CD14-positive monocyte (primary cell): ENCODE data around the gene MED15. TPM values are rescaled to one million over a fixed set of nuclear protein-coding genes. Genes with fewer than 3 reads are reported as not detected.
A peak's percentile ranks its signal among the peaks of the same experiment; 100 is the strongest.

Experiments used
- DNase-seq, 3 donors: peaks; one replicate each; pipeline ENCODE4 v3.0.0-alpha.2; 2011 to 2022
- H2AFZ ChIP-seq: 2 replicates; pipeline ENCODE4 v1.6.0; 2012; ENCODE audit warnings: mild to moderate bottlenecking, low read depth, low read length, inconsistent platforms; ENCODE audit not compliant: insufficient read depth, poor library complexity, severe bottlenecking
- H3K27ac ChIP-seq, 2 donors: 1 replicate in 1 of 2; 2 replicates in 1 of 2; pipeline ENCODE4 v1.5.1; 2012 to 2013; ENCODE audit warnings: low read length in 2 of 2, control low read depth in 1 of 2, inconsistent platforms in 1 of 2, low read depth in 1 of 2, mild to moderate bottlenecking in 1 of 2
- H3K27me3 ChIP-seq, 2 donors: one replicate each; pipeline versions ENCODE4 v1.6.0 to v1.6.1; 2011 to 2013; ENCODE audit warnings: low read length in 2 of 2; ENCODE audit not compliant: control insufficient read depth in 2 of 2, insufficient read depth in 2 of 2
- H3K36me3 ChIP-seq, 2 donors: replicated peaks in 1 of 2; 1 replicate in 1 of 2; 2 replicates in 1 of 2; pipeline versions ENCODE4 v1.5.1 to v1.6.1; 2012 to 2013; ENCODE audit warnings: low read length in 2 of 2, control low read depth in 1 of 2, inconsistent platforms in 1 of 2, mild to moderate bottlenecking in 1 of 2; ENCODE audit not compliant: insufficient read depth in 2 of 2, control insufficient read depth in 1 of 2
- H3K4me1 ChIP-seq, 2 donors: 1 replicate in 1 of 2; 2 replicates in 1 of 2; pipeline versions ENCODE4 v1.5.1 to v1.6.1; 2012 to 2013; ENCODE audit warnings: low read length in 2 of 2, control low read depth in 1 of 2, inconsistent platforms in 1 of 2, mild to moderate bottlenecking in 1 of 2, moderate library complexity in 1 of 2; ENCODE audit not compliant: insufficient read depth in 2 of 2, control insufficient read depth in 1 of 2
- H3K4me2 ChIP-seq: replicated peaks from 2 replicates; pipeline ENCODE3; 2012; ENCODE audit warnings: low read length, moderate library complexity, mild to moderate bottlenecking; ENCODE audit not compliant: poor library complexity, severe bottlenecking; ENCODE audit errors: extremely low read depth
- H3K4me3 ChIP-seq, 3 experiments: fragments of 200-600 bp in 1 of 3; sonication (generic) in 1 of 3; replicated peaks in 1 of 3; 1 replicate in 2 of 3; 2 replicates in 1 of 3; pipeline ENCODE4 v1.5.1; 2011 to 2013; ENCODE audit warnings: low read length in 3 of 3, mild to moderate bottlenecking in 3 of 3, control low read depth in 2 of 3, low read depth in 2 of 3, inconsistent platforms in 1 of 3, moderate library complexity in 1 of 3
- H3K79me2 ChIP-seq: 2 replicates; pipeline ENCODE4 v1.6.0; 2012; ENCODE audit warnings: mild to moderate bottlenecking, control low read depth, inconsistent platforms, low read length, moderate library complexity; ENCODE audit not compliant: insufficient read depth
- H3K9ac ChIP-seq: 2 replicates; pipeline ENCODE4 v1.6.0; 2017; ENCODE audit warnings: low read length, mild to moderate bottlenecking; ENCODE audit not compliant: insufficient read depth, poor library complexity, severe bottlenecking
- H3K9me3 ChIP-seq, 2 donors: replicated peaks in 1 of 2; 1 replicate in 1 of 2; 2 replicates in 1 of 2; pipeline versions ENCODE4 v1.5.1 to v1.6.1; 2012 to 2013; ENCODE audit warnings: low read length in 2 of 2, control low read depth in 1 of 2; ENCODE audit not compliant: control insufficient read depth in 1 of 2, insufficient read depth in 1 of 2
- H4K20me1 ChIP-seq: 2 replicates; pipeline ENCODE4 v1.6.0; 2012; ENCODE audit warnings: mild to moderate bottlenecking, low read length, control low read depth, moderate library complexity; ENCODE audit not compliant: insufficient read depth
- H3K27ac Mint-ChIP-seq, 7 donors: one replicate each; pipeline ENCODE4 v1.8.0; 2020; ENCODE audit warnings: mild to moderate bottlenecking in 7 of 7, mixed read lengths in 7 of 7, moderate library complexity in 6 of 7, inconsistent platforms in 2 of 7
- H3K27me3 Mint-ChIP-seq, 3 donors: one replicate each; pipeline ENCODE4 v1.8.0; 2021 to 2022; ENCODE audit warnings: low read depth in 3 of 3, mild to moderate bottlenecking in 3 of 3, mixed read lengths in 3 of 3, moderate library complexity in 3 of 3, inconsistent platforms in 1 of 3
- H3K36me3 Mint-ChIP-seq, 2 donors: one replicate each; pipeline ENCODE4 v1.8.0; 2020; ENCODE audit warnings: mixed read lengths in 2 of 2, inconsistent platforms in 1 of 2, mild to moderate bottlenecking in 1 of 2
- H3K4me1 Mint-ChIP-seq: one replicate; pipeline ENCODE4 v1.8.0; 2020; ENCODE audit warnings: mild to moderate bottlenecking, mixed read lengths
- H3K4me3 Mint-ChIP-seq, 2 donors: one replicate each; pipeline ENCODE4 v1.8.0; 2020; ENCODE audit warnings: mild to moderate bottlenecking in 2 of 2, mixed read lengths in 2 of 2, moderate library complexity in 1 of 2
- H3K9me3 Mint-ChIP-seq, 7 donors: one replicate each; pipeline ENCODE4 v1.8.0; 2020 to 2022; ENCODE audit warnings: mixed read lengths in 7 of 7, mild to moderate bottlenecking in 6 of 7, moderate library complexity in 6 of 7, inconsistent platforms in 2 of 7
- CTCF ChIP-seq: fragments of 200-600 bp; IDR thresholded peaks from one replicate; pipeline ENCODE4 v1.8.0; 2022; ENCODE audit warnings: antibody characterized with exemption, mild to moderate bottlenecking
- WGBS: methylation state at CpG from one replicate; pipeline ENCODE4 v1.1.5; 2013; ENCODE audit warnings: missing lambda C conversion rate; ENCODE audit not compliant: insufficient coverage; 5-methylcytosine and 5-hydroxymethylcytosine counted together
- intact Hi-C, 2 donors: fragments of 100-400 bp; cut with micrococcal nuclease; formaldehyde crosslinking; loops; one replicate each; pipeline versions ENCODE4 v1.15.0 to v1.15.1; 2023
- polyA plus RNA-seq, 3 donors: library from polyadenylated mRNA; depleted of rRNA in 1 of 3; unstranded in 2 of 3; stranded (reverse) in 1 of 3; fragments of 300-500 nt in 2 of 3; fragments of >200 nt in 1 of 3; fragmentation: Illumina TruSeq in 2 of 3; gene quantifications; 1 replicate in 2 of 3; 2 replicates in 1 of 3; pipeline ENCODE4 v1.2.3, GENCODE V29; 2012 to 2021

The MED15 gene
- polyA plus RNA-seq, 3 donors = 10.0 to 126 (median 17.8) TPM

DNA sequence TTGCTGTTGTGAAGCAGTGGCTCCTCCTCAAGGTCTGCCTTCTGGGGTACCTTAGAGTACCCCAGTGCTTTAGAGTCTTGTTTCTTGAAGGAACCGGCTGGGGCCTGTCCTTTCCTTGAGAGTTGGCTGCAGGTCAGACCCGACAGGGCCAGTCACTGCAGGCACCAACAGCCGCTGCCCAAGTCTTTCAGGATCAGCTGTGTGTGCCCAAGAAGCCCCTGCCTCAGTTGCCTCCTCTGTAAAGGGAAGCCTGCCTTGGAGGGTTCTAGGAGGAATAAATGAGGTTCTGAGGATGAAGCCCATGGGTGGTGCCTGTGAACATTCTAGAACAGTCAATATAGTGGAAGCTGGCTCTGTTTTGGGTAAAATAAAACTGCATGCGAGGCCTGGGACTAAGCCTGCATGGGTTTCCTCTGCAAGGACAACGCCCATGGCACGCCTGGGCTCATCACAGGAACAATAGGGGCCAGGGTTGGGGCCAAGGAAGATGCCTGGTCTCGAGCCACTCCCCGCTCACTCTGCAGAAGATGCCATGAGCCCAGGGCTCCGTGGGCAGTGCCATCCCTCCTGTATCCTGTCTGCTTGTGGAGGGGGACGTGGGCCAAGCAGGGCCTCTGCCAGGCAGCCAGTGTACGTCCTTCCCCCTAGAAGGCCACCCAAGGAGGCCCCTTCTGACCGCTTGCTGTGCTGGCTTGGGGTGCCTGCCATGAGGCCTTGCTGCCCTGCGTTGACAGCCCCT is 81.6 kb downstream of the MED15 start:
- Histone ChIP-seq H3K36me3 (peaks cover 37 to 39% of the 10 kb centered on the region in 2 donors), H3K4me3 (no peak overlapping the region), H3K27ac (no peak overlapping the region), H3K4me1 (no peaks in the 10 kb centered on the region), H3K9me3 (no peaks in the 10 kb centered on the region), H4K20me1 (peaks cover 32% of the 10 kb centered on the region), H3K4me2 (no peak overlapping the region), H2AFZ (no peak overlapping the region), H3K79me2 (no peaks in the 10 kb centered on the region), H3K27me3 (no peaks in the 10 kb centered on the region), H3K9ac (no peak overlapping the region)
- Mint-ChIP-seq H3K4me1 (no peaks in the 10 kb centered on the region), H3K4me3 (no peak overlapping the region), H3K27ac (peak overlapping the region in 1 of 7 donors; percentile 35), H3K36me3 (peaks cover 35% of the 10 kb centered on the region in 2 donors), H3K9me3 (no peaks in the 10 kb centered on the region), H3K27me3 (peaks cover 1 to 2% (median 2%) of the 10 kb centered on the region in 3 donors)
- DNase-seq = no peak
- intact Hi-C loops = no loop called here
- 81% methylated on average over 12 of the region's 13 CpGs for WGBS
- no peak for TF ChIP-seq CTCF

GRCh38 chr22:20589614-20590476 is 82.4 kb downstream of the MED15 start:
- TF ChIP-seq CTCF = no peak
- Histone ChIP-seq H3K4me1 (no peaks in the 10 kb centered on the region), H4K20me1 (peaks cover 25% of the 10 kb centered on the region), H3K4me2 (no peak overlapping the region), H3K9ac (no peak overlapping the region), H2AFZ (no peak overlapping the region), H3K36me3 (peaks cover 29 to 30% of the 10 kb centered on the region in 2 donors), H3K27me3 (no peaks in the 10 kb centered on the region), H3K79me2 (no peaks in the 10 kb centered on the region), H3K27ac (no peak overlapping the region), H3K9me3 (no peaks in the 10 kb centered on the region), H3K4me3 (no peak overlapping the region)
- Mint-ChIP-seq H3K27ac (peak overlapping the region in 1 of 7 donors; percentile 40), H3K36me3 (peaks cover 27% of the 10 kb centered on the region in 2 donors), H3K4me3 (no peak overlapping the region), H3K9me3 (no peaks in the 10 kb centered on the region), H3K27me3 (peaks cover 2 to 5% (median 3%) of the 10 kb centered on the region in 3 donors), H3K4me1 (no peaks in the 10 kb centered on the region)
- 99% methylated on average over 11 of the region's 15 CpGs for WGBS
- intact Hi-C loops = no loop called here
- DNase-seq = no peak
